ENCODE results near the gene APBA1. TPM values are rescaled to one million over a fixed set of nuclear protein-coding genes. Genes with fewer than 3 reads are reported as not detected.

The APBA1 gene
- total and polyA plus RNA-seq, 8 donors: 2.4 to 17.9 (median 11.4) TPM

DNA sequence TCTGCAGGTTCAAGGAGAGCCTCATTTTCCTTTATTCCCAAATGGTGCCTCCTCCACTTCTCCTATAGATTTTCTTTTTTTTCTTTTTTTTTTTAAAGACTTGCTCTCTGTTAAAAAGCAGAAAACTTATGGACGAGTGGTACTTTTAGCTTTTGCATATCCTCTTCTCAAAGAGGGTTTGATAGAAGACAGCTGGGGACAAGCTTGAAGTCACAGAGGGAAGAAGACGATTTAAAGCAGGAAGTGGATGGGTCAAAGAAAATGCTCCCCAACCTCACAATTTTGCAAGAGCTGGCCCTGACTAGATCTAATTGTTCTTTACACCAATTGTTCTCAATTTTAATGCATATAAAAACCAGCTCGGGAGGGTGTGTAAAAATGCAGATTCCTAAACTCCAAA, 48.9 kb downstream of the APBA1 start:
- H3K4me3 ChIP-seq: no peak overlapping the region
- TF ChIP-seq, protein P1, sequence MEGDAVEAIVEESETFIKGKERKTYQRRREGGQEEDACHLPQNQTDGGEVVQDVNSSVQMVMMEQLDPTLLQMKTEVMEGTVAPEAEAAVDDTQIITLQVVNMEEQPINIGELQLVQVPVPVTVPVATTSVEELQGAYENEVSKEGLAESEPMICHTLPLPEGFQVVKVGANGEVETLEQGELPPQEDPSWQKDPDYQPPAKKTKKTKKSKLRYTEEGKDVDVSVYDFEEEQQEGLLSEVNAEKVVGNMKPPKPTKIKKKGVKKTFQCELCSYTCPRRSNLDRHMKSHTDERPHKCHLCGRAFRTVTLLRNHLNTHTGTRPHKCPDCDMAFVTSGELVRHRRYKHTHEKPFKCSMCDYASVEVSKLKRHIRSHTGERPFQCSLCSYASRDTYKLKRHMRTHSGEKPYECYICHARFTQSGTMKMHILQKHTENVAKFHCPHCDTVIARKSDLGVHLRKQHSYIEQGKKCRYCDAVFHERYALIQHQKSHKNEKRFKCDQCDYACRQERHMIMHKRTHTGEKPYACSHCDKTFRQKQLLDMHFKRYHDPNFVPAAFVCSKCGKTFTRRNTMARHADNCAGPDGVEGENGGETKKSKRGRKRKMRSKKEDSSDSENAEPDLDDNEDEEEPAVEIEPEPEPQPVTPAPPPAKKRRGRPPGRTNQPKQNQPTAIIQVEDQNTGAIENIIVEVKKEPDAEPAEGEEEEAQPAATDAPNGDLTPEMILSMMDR (IDR thresholded peaks at IDR 0.05): no peak
- H3K4me1 ChIP-seq: no peaks in the 10 kb centered on the region
- ATAC-seq: no peak
- no peaks in the 10 kb centered on the region for H3K36me3 ChIP-seq
- intact Hi-C loops (cut with DNase I): no loop called here
- no peaks in the 10 kb centered on the region for H3K9me3 ChIP-seq
- DNase-seq: peak in 1 of 4 donors; percentile 41
- no peak overlapping the region for H3K27ac ChIP-seq
- H3K27me3 ChIP-seq: no peaks in the 10 kb centered on the region

- Histone ChIP-seq H3K4me1 (no peaks in the 10 kb centered on the region), H3K27me3 (no peaks in the 10 kb centered on the region), H3K4me3 (no peak overlapping the region), H3K9me3 (no peaks in the 10 kb centered on the region), H3K36me3 (no peaks in the 10 kb centered on the region), H3K27ac (no peak overlapping the region)
- TF ChIP-seq, protein P1 (IDR thresholded peaks at IDR 0.05): no peak
- DNase-seq: peak in 2 of 4 donors; percentile 31 to 47
- ATAC-seq: no peak
- intact Hi-C loops (cut with DNase I): no loop called here
These were observed 49.5 kb downstream of the APBA1 start for GRCh38 chr9:69622676-69623075.

GRCh38 chr9:69621730-69622460, 50.3 kb downstream of the APBA1 start:
- Histone ChIP-seq H3K36me3 (no peaks in the 10 kb centered on the region), H3K4me3 (no peak overlapping the region), H3K9me3 (no peaks in the 10 kb centered on the region), H3K27me3 (no peaks in the 10 kb centered on the region), H3K4me1 (no peaks in the 10 kb centered on the region), H3K27ac (no peak overlapping the region)
- intact Hi-C loops (cut with DNase I): no loop called here
- TF ChIP-seq, protein P1 (IDR thresholded peaks at IDR 0.05): no peak
- ATAC-seq (no peak), DNase-seq (no peak)

- Histone ChIP-seq H3K9me3 (no peaks in the 10 kb centered on the region), H3K4me1 (no peaks in the 10 kb centered on the region), H3K4me3 (no peak overlapping the region), H3K27me3 (no peaks in the 10 kb centered on the region), H3K27ac (no peak overlapping the region), H3K36me3 (no peaks in the 10 kb centered on the region)
- ATAC-seq (no peak), DNase-seq (peak in 1 of 4 donors; percentile 43)
- TF ChIP-seq, protein P1 (IDR thresholded peaks at IDR 0.05): no peak
- intact Hi-C loops (cut with DNase I): no loop called here
These were observed 51.4 kb downstream of the APBA1 start for GRCh38 chr9:69620731-69621130.

DNA sequence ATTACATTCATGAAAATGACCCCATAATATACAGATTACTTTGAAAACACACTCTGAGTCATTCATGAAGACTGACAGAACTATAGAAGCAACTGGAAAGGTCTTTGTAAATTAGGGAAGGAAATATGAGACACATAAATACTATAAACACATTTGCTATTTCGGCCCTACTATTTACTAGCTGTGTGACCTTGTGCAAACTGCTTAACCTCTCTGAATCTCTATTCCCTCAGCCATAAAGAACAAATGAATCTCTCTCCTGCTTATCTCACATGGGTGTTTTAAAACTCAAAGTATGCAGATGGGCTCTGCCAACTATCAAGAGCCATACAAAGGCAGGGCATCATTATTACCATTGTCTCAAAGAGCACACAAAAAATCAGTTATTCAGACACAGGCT, 52.9 kb downstream of the APBA1 start:
- Histone ChIP-seq H3K4me3 (no peak overlapping the region), H3K27ac (no peak overlapping the region), H3K27me3 (no peaks in the 10 kb centered on the region), H3K36me3 (no peaks in the 10 kb centered on the region), H3K9me3 (no peaks in the 10 kb centered on the region), H3K4me1 (no peaks in the 10 kb centered on the region)
- TF ChIP-seq, protein P1 (IDR thresholded peaks at IDR 0.05): no peak
- ATAC-seq (no peak), DNase-seq (no peak)
- intact Hi-C loops (cut with DNase I): no loop called here
